Stimulated activated CD8-positive, alpha-beta memory T cell treated with anti-CD3 and anti-CD28 coated beads, Interleukin-2, amount 100 ng/mL, for 1 hour (primary cell): Measurements from ENCODE around the gene PARVG.

Source experiments
- DNase-seq, 2 donors: peaks; one replicate each; pipeline ENCODE4 v3.0.0-alpha.2; 2020; ENCODE audit warnings: low read depth in 2 of 2

Gene PARVG

GRCh38 chr22:44244265-44244822 is 63.6 kb downstream of the PARVG start:
- no peak for DNase-seq

DNA sequence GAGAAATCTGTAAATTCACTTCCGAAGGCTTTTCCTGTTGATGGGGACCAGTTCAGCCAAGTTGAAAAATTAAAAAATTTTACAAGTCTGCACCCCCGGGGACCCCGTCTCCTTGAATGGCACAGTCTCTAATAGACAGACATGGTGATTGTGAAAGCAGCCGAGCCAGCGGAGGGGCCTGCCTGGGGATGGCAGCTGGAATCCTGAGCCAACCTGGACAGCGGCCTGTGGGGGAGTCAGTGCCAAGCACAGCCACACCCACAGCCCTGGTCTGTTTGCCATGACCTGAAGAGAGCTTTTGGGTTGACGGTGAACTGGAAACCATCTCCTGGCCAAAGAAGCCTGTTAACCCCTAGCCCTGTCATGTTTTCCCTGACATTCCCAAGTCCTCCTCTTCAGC is 64.7 kb downstream of the PARVG start:
- DNase-seq, result no peak

GRCh38 chr22:44245867-44246266 is 65.1 kb downstream of the PARVG start:
- no peak for DNase-seq

- no peak for DNase-seq
Observed at GRCh38 chr22:44246615-44247326, 66.0 kb downstream of the PARVG start.

DNA sequence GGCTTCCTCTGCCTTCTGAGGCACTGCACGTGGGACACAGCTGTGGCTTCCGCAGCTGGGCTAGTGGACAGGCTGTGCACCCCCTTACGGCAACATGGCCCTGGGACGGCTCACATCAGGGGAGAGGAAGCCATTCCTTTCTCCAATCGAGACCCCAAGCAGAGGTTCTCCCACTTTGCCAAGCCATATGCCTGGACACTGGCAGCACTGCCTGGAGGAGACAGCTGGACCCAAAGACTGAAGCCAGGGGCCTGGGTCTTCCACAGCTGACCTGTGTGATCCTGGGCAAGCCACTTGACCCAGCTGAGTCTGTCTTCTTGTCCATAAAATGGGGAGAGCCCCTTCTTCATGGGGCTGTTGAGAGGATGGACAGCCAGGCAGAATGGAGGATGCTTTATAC is 66.6 kb downstream of the PARVG start:
- DNase-seq, result no peak

GRCh38 chr22:44247923-44248892 is 67.5 kb downstream of the PARVG start:
- DNase-seq, result no peak

DNA sequence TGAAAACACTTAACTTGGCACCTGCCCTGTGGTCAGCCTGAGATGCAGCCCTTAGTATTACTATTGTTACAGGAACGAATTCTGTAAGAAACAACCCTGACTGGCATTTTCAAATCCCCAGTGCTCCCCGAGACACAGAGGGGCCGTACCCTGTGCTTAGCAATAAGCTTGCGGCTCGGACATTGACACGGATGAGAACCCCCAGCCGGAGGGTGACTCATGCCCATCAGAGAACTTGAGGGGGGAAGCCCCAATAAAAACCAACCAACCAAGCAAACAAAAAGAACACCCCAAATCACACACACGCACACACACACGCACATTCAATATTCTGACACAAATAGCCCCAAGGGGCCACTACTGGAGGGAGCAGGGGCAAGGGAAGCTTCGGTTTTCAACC is 68.2 kb downstream of the PARVG start:
- no peak for DNase-seq

DNA sequence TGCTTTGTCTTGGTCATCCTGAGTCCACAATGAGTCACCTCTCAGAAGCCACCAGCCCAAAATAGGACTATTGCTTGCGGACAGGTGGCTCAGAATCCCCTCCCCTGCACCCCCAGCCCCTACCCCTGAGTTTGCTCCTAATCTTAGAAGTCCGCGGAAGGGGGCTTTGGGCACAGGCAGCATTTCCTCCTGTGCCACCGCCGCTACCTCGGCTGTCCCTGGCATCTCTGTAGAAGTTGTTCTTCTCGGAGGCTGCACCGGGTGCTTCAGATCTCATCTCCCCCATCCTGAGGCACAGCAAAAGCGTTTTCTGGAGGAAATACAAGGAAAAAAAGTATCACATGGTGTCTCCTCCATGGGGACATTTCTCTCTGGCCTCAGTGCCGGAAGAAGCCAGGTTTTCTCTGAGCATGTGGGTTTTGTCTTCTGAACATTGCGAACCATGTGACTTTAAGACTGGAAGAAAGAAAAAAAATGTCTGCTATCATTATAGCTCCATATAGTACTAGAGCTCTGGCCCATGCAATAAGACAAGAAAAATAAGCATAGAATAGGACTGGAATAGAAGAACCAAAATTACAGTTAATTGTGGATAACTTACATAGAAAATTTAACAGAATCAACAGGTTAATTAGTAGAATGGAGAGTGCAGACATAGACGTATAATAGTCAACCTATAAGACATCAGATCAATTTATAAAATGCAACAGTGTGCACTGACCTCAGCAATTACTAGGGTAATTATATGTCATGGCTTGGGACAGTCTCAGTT is 68.8 kb downstream of the PARVG start:
- DNase-seq, result no peak

GRCh38 chr22:44254811-44255210 is 74.1 kb downstream of the PARVG start:
- no peak for DNase-seq

DNA sequence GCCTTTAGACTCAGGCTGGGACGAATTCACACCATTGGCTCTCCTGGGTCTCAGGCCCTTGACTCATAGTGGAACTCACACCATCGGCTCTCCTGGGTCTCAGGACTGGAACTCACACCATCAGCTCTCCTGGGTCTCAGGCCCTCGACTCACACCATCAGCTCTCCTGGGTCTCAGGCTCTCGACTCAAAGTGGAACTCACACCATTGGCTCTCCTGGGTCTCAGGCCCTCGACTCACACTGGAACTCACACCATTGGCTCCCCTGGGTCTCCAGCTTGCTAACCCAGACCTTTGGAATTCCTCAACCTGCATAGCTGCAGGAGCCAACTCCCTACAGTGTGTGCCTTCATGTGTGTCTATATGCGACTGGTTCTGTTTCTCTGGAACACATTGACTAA is 75.4 kb downstream of the PARVG start:
- no peak for DNase-seq

- DNase-seq, result no peak
Observed at GRCh38 chr22:44256556-44257485, 76.1 kb downstream of the PARVG start.
